ENCODE data around the gene SPATA33. TPM values are rescaled to one million over a fixed set of nuclear protein-coding genes. Genes with fewer than 3 reads are reported as not detected.

SPATA33 gene
- total RNA-seq, 1 experiment from 2014 or later: 17.4 TPM

DNA sequence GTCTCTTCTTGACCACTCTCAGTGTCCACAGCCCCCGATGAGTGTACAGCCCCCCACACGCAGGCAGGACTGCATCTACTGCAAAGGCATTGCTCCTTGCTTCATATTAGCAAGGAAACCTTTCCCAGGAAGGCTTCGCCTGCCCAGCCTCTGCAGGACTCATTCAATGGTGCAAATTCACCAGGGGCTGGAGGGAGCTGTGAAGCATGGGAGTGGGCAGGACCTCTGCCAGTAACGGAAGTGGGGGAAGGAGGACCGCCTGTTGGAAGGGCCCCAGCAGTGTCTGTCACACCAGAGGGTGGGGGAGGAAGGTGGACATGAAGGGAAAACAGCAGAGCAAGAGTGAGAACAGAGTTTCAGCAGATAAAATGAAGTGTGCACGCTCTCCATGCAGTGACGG is 2.5 kb downstream of the SPATA33 start:
- Mint-ChIP-seq H3K9me3 (peaks cover 12 to 20% of the 10 kb centered on the region in 2 experiments; a peak in 4 of 5 replicates), H3K4me3 (no peak overlapping the region; a peak in 2 of 5 replicates), H3K36me3 (ENCODE audit: insufficient read depth in 1 of 3, low read depth in 3 of 3) (peaks cover 57 to 68% (median 63%) of the 10 kb centered on the region in 3 experiments), H3K27me3 (ENCODE audit: low read depth) (peaks cover 2% of the 10 kb centered on the region; the same call in 1 of the 2 replicates), H3K4me1 (peaks cover 9 to 14% of the 10 kb centered on the region in 2 experiments), H3K27ac (no peak overlapping the region)
- Histone ChIP-seq H3K27ac (ENCODE audit: insufficient read length, low read depth, low read length) (no peak overlapping the region), H3K18ac (ENCODE audit: insufficient read length, low read depth, low read length) (no peak overlapping the region), H3K79me1 (ENCODE audit: insufficient read depth, low read depth, low read length, poor library complexity, severe bottlenecking) (peaks cover under 1% of the 10 kb centered on the region), H4K8ac (replicated peaks; ENCODE audit: insufficient read length, low read depth, low read length) (no peak overlapping the region), H3K23me2 (ENCODE audit: insufficient read length, low read depth, low read length, poor library complexity, severe bottlenecking) (peaks cover 7% of the 10 kb centered on the region), H3K14ac (ENCODE audit: insufficient read depth, low read length) (no peak overlapping the region), H4K91ac (ENCODE audit: insufficient read length, low read depth, low read length) (no peak overlapping the region), H2AFZ (ENCODE audit: low read length) (no peak overlapping the region), H3K27me3 (ENCODE audit: insufficient read depth, low read length) (no peaks in the 10 kb centered on the region), H3K4me1 (ENCODE audit: insufficient read depth, low read length) (no peaks in the 10 kb centered on the region), H2AK5ac (ENCODE audit: insufficient read length, low read length) (no peak overlapping the region), H2BK120ac (ENCODE audit: low read depth, low read length, poor library complexity, severe bottlenecking) (no peak overlapping the region), H3K79me2 (ENCODE audit: insufficient read depth, low read length) (peaks cover 3% of the 10 kb centered on the region; the same call in 1 of the 2 replicates), H2BK20ac (ENCODE audit: low read depth, low read length, poor library complexity, severe bottlenecking) (no peak overlapping the region), H3K9me3 (ENCODE audit: control insufficient read depth, low read depth, low read length) (no peaks in the 10 kb centered on the region), H2BK5ac (ENCODE audit: insufficient read length, low read length) (no peak overlapping the region), H2BK15ac (ENCODE audit: low read depth, low read length) (no peak overlapping the region), H4K5ac (ENCODE audit: insufficient read length, low read depth, low read length) (no peak overlapping the region), H3K23ac (ENCODE audit: insufficient read length, low read depth, low read length) (no peak overlapping the region), H4K20me1 (ENCODE audit: control insufficient read depth, insufficient read depth, insufficient read length) (no peaks in the 10 kb centered on the region), H2BK12ac (ENCODE audit: insufficient read length, low read depth, low read length) (no peak overlapping the region), H3K9ac (ENCODE audit: extremely low read depth, insufficient read length, low read length) (no peak overlapping the region), H3K4ac (ENCODE audit: low read depth, low read length) (no peak overlapping the region), H3T11ph (ENCODE audit: low read length) (no peak overlapping the region), H3K56ac (ENCODE audit: insufficient read length, low read depth, low read length) (no peak overlapping the region), H3K4me2 (ENCODE audit: insufficient read depth, insufficient read length, low read length) (no peak overlapping the region)
- WGBS (ENCODE audit: extremely low coverage, insufficient read length, low lambda C conversion rate): no CpG with 5 or more reads among the region's 7 CpGs
- TF ChIP-seq, protein P1, sequence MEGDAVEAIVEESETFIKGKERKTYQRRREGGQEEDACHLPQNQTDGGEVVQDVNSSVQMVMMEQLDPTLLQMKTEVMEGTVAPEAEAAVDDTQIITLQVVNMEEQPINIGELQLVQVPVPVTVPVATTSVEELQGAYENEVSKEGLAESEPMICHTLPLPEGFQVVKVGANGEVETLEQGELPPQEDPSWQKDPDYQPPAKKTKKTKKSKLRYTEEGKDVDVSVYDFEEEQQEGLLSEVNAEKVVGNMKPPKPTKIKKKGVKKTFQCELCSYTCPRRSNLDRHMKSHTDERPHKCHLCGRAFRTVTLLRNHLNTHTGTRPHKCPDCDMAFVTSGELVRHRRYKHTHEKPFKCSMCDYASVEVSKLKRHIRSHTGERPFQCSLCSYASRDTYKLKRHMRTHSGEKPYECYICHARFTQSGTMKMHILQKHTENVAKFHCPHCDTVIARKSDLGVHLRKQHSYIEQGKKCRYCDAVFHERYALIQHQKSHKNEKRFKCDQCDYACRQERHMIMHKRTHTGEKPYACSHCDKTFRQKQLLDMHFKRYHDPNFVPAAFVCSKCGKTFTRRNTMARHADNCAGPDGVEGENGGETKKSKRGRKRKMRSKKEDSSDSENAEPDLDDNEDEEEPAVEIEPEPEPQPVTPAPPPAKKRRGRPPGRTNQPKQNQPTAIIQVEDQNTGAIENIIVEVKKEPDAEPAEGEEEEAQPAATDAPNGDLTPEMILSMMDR (conservative IDR thresholded peaks at IDR 0.05): no peak
- DNase-seq: no peak
